Kidney capillary endothelial cell (primary cell): ENCODE results near the gene MUC21.

Source experiments
- DNase-seq: peaks from one replicate; pipeline ENCODE4 v3.0.0-alpha.2; 2018; ENCODE audit warnings: low spot score

MUC21 gene

DNA sequence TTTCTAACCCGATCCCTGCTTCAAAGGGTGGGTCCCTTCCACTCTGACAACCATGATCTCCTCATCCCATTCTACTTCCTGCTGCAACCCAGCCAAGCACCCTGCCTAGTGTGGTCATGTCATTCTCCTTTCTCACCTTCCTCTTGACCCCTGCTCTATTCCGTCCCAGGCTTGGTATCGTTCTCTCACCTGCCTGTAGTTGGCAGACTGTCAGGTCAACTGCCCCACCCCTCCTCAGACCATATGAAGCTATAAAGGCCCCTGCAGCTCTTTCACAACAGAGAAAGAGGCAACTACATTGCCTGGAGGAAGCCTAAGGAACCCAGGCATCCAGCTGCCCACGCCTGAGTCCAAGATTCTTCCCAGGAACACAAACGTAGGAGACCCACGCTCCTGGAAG lies at the start of gene MUC21:
TSS of gene MUC21 (plus strand) at position 280 of the 400 bp plus-strand sequence. CDS start 241 bp downstream, outside the sequence.
- DNase-seq, result no peak

DNA sequence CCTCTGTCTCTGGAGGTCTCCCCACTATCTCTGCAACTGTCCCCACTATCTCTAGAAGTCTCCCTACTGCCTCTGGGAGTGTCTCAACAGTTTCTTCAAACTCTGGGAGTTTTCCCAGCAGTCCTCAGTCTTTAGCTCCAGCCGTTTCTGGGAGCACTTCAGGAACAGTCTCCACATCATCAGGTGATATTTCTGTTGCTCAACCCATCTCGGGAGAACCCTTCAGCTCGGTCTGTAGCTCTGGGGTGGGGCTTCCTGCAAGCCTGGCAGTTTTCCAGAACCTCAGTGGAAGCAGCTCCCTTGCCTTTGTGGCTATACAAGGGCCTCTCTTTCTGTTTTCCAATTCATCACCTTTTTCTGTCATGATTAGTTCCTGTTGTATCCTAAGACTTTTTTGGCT lies 48.5 kb upstream of the MUC21 start:
- DNase-seq, result no peak

DNA sequence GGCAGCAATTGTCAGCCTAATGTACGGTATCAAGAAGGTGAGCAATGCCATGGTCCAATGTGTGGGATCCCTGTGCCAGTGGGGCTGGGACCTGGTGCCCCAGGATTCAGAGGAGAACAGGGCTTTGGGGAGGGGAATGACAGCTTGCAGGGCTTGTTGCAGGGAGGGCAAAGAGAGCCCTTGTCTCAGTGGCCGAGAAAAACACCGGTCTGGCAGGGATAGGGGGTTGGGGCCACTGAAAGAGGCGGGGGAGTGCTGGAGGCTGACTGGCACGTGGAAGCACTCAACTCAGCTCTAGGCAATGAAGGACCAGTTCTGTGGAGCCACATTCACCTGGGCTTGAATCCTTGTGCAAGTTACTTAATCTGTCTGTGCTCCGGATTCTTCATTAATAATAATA lies 46.3 kb upstream of the MUC21 start:
- DNase-seq, result no peak

- no peak for DNase-seq
Measured at GRCh38 chr6:30938730-30939129, 44.8 kb upstream of the MUC21 start.

- DNase-seq, result no peak
Measured at GRCh38 chr6:30939473-30939872, 44.0 kb upstream of the MUC21 start.

DNA sequence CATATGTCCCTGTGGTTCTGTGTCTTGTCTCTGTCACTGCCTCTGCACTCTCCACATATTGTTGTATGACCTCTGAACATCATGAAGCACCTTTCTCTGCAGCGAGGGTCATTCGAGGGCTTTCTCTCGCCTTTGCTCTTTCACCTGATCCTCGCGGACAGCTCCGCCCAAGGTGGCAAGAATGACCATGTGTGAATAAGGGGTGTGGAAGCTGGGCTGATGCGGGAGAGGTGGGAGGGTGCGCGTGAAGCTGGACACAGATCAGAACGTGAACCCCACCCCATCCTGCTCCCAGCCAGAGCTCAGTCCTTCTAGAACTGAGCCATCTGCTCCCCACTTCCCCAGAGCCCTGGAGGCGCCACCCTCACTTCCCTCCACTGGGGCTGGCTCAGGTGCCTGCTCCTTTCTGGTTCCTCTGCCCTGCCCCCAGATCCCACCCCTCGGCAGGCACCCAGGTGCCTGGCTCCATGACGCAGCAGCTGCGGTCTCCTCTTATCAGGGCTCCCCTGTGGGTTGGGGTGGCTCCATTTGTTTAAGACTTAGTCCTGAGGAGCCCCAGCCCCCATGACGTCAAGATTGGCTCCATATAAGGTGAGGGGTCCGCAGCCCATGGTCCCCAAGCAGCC lies 43.0 kb upstream of the MUC21 start, which contains the start of gene MUCL3:
TSS of gene MUCL3 (plus strand) at position 613 of the 626 bp plus-strand sequence. CDS start 27 bp downstream, outside the sequence.
- DNase-seq, result no peak

DNA sequence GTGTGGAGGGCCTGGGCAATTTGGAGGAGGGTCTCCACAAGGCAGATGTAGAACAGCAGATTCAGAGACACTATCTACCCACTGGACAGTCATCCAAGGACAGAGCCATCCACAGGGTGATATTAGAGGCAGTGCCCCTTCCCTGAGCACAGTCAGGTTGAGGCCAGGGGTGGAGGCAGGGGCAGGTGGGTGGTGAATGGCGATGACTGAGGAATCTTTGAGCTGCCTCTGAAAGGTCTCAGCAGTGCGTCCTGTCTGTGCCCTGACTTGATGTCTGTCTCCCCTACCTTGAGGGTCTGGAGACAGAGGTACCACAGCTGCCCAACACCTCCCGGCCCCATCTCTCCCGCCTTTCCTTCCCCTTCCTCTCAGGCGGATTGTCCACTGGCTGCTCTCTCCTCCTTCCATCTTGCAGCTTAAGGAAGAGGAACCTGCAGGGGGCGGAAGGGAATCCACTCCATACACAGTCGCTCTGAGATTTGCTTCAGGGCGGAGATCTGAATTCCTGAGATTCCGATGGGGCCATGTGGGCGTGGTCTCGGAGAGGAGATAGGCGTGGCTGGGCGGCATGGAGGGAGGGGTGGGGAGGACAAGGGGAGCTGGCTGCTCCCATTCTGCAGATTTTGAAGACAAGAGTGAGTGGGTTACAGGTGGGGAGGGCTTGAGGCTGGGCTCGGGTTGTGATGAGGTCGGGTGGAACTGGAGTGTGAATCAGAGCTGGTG lies 41.0 kb upstream of the MUC21 start:
- peak; percentile 65 for DNase-seq

DNA sequence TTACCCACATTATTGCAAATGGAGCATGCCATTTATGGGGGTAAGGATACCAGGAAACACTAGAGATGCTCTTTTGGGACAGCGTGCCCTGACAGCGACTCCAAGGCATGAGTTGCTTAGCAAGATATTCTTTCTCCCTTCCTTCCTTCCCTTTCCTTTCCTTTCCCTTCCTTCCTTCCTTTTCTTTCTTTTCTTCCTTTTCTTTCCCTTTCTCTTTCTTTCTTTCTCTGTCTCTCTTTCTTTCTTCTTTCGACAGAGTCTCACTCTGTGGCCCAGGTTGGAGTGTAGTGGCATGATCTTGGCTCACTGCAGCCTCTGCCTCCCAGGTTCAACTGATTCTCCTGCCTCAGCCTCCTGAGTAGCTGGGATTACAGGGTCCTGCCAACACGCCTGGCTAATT lies 39.5 kb upstream of the MUC21 start:
- DNase-seq, result no peak

DNA sequence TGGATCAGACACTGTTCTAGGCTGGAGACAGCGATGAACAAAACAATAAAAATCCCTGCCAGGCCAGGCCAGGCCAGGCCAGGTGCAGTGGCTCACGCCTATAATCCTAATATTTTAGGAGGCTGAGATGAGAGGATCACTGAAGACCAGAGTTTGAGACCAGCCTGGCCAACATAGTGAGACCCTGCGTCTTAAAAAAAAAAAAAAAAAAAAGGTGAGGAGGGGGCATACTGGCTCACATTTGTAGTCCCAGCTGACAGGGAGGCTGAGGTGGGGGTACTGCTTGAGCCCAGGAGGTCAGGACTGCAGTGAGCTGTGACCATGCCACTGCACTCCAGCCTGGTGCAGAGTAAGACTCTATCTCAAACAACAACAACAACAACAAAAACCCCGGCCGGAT lies 38.2 kb upstream of the MUC21 start:
- no peak for DNase-seq

GRCh38 chr6:30947231-30947630 lies 36.3 kb upstream of the MUC21 start:
- DNase-seq, result no peak

GRCh38 chr6:30948811-30949210 lies 34.7 kb upstream of the MUC21 start:
- DNase-seq, result no peak

GRCh38 chr6:30951907-30952469 lies 31.5 kb upstream of the MUC21 start:
- DNase-seq, result no peak

DNA sequence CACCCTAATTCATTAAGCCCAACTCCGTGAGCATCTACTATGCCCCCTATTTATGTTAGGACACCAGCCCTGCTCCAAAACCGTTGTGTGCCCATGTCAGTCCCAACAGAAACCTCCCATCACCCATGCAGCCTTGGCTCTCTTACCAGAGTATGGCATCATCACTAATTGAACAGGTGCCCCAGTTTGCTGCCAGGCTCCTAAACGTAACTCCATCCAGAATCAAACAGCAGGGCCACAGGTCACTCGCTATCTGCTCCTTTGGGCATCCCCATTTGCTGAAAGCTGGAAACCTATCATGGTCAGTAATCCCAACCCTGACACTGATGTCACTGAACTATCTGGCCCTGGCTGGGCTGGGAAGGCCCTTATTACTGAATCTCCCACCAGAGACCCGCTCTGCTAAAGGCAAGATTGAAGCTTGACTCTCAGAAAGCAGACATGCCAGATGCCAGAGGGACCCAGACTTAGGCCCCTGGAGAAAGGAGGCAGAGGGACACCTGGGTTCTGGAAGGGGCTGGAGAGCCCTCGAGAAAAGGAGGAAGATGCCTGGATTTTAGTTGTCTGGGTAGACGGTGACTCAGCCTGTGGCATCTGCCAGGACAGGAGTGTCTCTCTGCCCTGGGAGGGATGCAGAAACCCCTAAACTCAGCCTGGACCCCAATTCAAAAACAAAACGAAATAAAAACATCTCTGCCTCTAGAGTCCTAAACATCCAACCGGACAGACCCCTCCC lies 28.7 kb upstream of the MUC21 start:
- no peak for DNase-seq

GRCh38 chr6:30955367-30956042 lies 28.0 kb upstream of the MUC21 start:
- DNase-seq, result no peak

- DNase-seq, result no peak
Measured at GRCh38 chr6:30957716-30958115, 25.8 kb upstream of the MUC21 start.

DNA sequence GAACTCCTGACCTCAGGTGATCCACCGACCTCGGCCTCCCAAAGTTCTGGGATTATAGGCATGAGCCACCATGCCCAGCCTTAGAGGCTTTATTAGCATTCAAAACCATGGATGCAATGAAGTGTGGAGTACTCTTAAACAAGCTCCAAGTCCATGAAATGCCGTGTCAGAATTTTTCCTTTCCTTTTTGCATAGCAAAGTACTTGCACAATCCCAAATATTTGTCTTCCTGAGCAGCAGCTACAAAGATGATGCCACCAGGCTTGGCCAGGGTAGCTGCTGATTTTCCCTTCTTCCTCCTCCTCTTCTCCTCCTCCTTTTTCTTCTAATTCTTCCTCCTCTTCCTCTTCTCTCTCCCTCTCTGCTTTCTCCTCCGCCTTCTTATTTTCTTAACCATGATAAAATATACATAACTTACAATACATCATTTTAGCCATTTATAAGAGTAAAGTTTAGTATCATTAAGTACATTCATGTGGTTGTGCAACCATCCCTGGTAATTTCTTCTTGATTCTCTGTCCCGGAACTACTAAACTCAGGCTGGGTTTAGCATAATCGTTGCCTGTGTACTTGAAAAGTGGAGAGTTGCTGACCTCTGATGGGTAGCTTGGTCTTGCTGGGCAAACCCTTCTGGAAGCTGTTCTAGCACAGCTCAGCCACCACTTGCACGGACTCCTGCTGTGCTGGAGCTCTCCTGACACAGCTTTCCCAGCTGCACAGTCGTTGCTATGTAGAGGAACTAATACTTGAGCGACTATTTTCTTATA lies 22.4 kb upstream of the MUC21 start:
- no peak for DNase-seq

DNA sequence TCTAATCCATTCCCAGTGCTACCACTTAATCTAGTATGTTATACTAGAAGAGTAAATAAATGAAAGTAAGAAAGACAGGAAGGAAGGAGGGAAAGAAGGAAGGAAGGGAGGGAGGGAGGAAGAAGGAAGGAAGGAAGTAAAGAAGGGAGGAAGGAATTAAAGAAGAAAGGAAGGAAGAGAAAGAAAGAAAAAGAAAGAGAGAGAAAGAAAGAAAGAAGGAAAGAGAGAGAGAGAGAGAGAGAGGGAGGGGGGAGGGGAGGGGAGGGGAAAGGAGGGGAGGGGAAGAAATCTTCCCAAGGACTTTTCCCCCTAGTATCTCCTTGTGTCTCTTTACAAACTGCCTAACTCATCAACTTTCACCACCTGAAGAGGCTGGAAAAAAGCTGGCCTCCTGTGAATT lies 20.8 kb upstream of the MUC21 start:
- no peak for DNase-seq

- DNase-seq, result no peak
Measured at GRCh38 chr6:30963641-30964040, 19.9 kb upstream of the MUC21 start.

DNA sequence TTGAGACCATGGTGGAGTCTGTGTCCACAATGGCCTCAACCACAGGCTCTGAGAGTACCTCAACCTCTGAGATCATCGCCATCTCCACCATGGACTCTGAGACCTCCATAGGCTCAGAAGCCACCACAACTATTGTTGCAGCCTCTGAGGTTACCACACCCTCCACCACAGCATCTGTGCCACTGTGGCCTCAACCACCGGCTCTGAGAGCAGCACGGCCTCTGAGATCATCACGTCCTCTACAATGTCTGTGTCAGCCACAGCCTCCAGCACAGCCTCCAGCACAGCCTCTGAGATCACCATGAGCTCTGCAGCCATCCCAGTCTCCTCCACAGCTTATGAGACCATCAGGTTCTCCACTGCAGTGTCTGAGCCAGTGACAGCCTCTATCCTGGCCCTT lies 19.4 kb upstream of the MUC21 start:
- DNase-seq, result no peak

DNA sequence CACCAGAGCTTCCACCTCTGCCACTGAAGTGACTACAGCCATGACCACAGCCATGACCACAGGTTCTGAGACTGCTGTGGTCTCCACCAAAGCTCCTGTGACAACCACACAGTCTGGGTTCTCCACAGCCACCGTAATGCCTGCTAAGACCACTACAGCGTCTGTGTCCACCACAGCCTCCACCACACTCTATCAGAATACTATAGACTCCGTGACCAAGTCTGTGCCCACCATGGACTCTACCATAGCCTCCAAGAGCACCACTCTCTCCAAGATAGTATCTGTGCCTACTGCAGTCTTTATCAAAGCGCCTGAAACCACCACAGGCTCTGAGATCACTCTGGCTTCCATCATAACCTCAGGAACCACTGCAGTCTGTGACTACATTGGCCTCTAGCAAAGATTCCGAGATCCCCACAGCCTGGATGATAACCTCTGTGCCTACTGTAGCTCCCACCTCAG lies 18.3 kb upstream of the MUC21 start:
- no peak for DNase-seq

DNA sequence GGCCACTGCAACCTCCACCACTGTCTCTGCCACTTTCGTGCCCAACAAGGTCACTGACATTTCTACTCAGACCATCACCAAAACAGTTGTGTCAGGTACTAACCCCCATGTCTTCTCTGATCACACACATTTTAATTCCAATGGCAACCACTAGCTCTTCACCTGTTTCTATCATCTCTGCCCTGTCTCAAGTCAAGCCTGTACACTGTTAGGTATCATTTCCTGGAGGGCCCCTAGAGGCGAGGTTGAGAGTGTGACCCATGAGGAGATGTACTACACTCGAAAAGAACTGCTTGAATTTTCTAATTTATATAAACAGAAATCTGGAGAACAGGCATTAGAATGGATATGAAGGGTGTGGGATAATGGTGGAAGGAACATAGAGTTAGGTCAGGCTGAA lies 17.4 kb upstream of the MUC21 start:
- no peak for DNase-seq
